PFSK-1 (cell line): ENCODE measurements around the gene ROBO1.

Experiments used
- FOXP2 ChIP-seq: optimal IDR thresholded peaks from 2 replicates; pipeline ENCODE3; 2011; ENCODE audit warnings: borderline replicate concordance, control low read depth, inconsistent platforms; ENCODE audit not compliant: insufficient read depth; ENCODE audit errors: extremely low read length, extremely low read depth
- POLR2AphosphoS5 ChIP-seq: IDR thresholded peaks from 2 replicates; pipeline ENCODE4 v1.6.1; 2012; ENCODE audit warnings: low read depth, mild to moderate bottlenecking, control low read depth, low read length, moderate library complexity
- SIN3A ChIP-seq: IDR thresholded peaks from 2 replicates; pipeline ENCODE4 v1.6.1; 2012; ENCODE audit warnings: mild to moderate bottlenecking, low read length, moderate library complexity, borderline replicate concordance; ENCODE audit not compliant: insufficient read depth
- TAF1 ChIP-seq: IDR thresholded peaks from 2 replicates; pipeline ENCODE4 v1.6.1; 2012; ENCODE audit warnings: low read length, control low read depth, borderline replicate concordance; ENCODE audit not compliant: insufficient read depth
- TF ChIP-seq, protein P1 (sequence below), 2 experiments: IDR thresholded peaks; 2 replicates each; pipeline versions ENCODE4 v1.6.1 to v1.8.0; 2011 to 2012; ENCODE audit warnings: low read depth in 2 of 2, low read length in 2 of 2, control low read depth in 1 of 2, inconsistent platforms in 1 of 2, mild to moderate bottlenecking in 1 of 2, moderate library complexity in 1 of 2; ENCODE audit not compliant: insufficient read depth in 1 of 2

DNA sequence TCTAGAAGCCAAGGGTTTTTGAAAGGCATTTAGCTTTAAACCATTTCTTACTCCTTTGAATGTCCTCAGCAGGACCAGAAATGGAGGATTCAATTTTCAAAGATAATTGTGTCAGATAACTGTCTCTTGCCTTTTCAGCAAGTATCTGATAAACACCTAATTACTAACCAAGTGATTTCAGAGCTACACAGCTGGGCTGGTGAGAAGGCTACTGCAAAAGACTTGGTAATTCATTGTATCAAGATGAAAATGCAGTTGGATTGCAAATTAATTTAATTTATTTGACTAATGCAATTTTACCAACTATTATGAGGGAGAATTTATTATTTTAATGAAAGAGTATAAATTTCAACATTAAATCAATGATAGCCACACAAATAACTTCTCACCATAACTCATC, 165.4 kb downstream of the ROBO1 start:
- TF ChIP-seq TAF1 (no peak), POLR2AphosphoS5 (no peak), SIN3A (no peak), FOXP2 (no peak)
- TF ChIP-seq, protein P1, sequence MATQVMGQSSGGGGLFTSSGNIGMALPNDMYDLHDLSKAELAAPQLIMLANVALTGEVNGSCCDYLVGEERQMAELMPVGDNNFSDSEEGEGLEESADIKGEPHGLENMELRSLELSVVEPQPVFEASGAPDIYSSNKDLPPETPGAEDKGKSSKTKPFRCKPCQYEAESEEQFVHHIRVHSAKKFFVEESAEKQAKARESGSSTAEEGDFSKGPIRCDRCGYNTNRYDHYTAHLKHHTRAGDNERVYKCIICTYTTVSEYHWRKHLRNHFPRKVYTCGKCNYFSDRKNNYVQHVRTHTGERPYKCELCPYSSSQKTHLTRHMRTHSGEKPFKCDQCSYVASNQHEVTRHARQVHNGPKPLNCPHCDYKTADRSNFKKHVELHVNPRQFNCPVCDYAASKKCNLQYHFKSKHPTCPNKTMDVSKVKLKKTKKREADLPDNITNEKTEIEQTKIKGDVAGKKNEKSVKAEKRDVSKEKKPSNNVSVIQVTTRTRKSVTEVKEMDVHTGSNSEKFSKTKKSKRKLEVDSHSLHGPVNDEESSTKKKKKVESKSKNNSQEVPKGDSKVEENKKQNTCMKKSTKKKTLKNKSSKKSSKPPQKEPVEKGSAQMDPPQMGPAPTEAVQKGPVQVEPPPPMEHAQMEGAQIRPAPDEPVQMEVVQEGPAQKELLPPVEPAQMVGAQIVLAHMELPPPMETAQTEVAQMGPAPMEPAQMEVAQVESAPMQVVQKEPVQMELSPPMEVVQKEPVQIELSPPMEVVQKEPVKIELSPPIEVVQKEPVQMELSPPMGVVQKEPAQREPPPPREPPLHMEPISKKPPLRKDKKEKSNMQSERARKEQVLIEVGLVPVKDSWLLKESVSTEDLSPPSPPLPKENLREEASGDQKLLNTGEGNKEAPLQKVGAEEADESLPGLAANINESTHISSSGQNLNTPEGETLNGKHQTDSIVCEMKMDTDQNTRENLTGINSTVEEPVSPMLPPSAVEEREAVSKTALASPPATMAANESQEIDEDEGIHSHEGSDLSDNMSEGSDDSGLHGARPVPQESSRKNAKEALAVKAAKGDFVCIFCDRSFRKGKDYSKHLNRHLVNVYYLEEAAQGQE (IDR thresholded peaks at IDR 0.05; ENCODE audit: insufficient read depth in 1 of 2, low read depth in 2 of 2, low read length in 2 of 2): no peak
